Caco-2 (cell line): ENCODE measurements around the gene TSPAN4. TPM values are rescaled to one million over a fixed set of nuclear protein-coding genes. Genes with fewer than 3 reads are reported as not detected.

Experiments
- BruUV-seq: library from RNA; stranded (reverse); fragments of 400-500 nt; replicated peaks from 2 replicates; lab custom pipeline; 2021; lab: Mats Ljungman, UMichigan
- CTCF ChIA-PET: fragments of 300-600 bp; sonication (Branson Sonifier 250); formaldehyde crosslinking; loops from one replicate; lab custom pipeline; 2022; ENCODE audit warnings: antibody characterized with exemption; lab: Charles Lee
- POLR2A ChIA-PET: fragments of 300-600 bp; sonication (Branson Sonifier 250); formaldehyde crosslinking; loops from one replicate; lab custom pipeline; 2022; ENCODE audit warnings: antibody characterized with exemption; lab: Charles Lee
- DNase-seq, 2 experiments: peaks; one replicate each; pipeline versions ENCODE4 v3.0.0 to v3.0.0-alpha.2; 2020 to 2022
- H3K27me3 ChIP-seq: replicated peaks from 2 replicates; pipeline ENCODE4 v1.6.0; 2011; ENCODE audit warnings: low read length; ENCODE audit not compliant: control insufficient read depth, insufficient read depth
- H3K36me3 ChIP-seq: 2 replicates; pipeline ENCODE4 v1.5.1; 2011; ENCODE audit warnings: low read length; ENCODE audit not compliant: control insufficient read depth, insufficient read depth
- H3K4me1 ChIP-seq: fragments of 250-450 bp; sonication (Bioruptor Pico); 2 replicates; pipeline ENCODE4 v1.5.1; 2020; ENCODE audit warnings: mild to moderate bottlenecking
- H3K4me3 ChIP-seq: 2 replicates; pipeline ENCODE4 v1.5.1; 2011; ENCODE audit warnings: low read depth, mild to moderate bottlenecking, control low read depth, low read length
- H3K9me3 ChIP-seq: fragments of 250-450 bp; sonication (Bioruptor Pico); 2 replicates; pipeline ENCODE4 v1.5.1; 2020; ENCODE audit warnings: mild to moderate bottlenecking, moderate library complexity
- H3K27ac Mint-ChIP-seq: one replicate; pipeline ENCODE4 v1.8.0; 2022; ENCODE audit warnings: mixed read lengths; ENCODE audit not compliant: unreplicated experiment
- H3K27me3 Mint-ChIP-seq: one replicate; pipeline ENCODE4 v1.8.0; 2022; ENCODE audit warnings: mixed read lengths; ENCODE audit not compliant: insufficient read depth, unreplicated experiment
- H3K36me3 Mint-ChIP-seq: one replicate; pipeline ENCODE4 v1.8.0; 2022; ENCODE audit warnings: mild to moderate bottlenecking, mixed read lengths; ENCODE audit not compliant: insufficient read depth, unreplicated experiment
- H3K4me1 Mint-ChIP-seq: one replicate; pipeline ENCODE4 v1.8.0; 2022; ENCODE audit warnings: low read depth, mixed read lengths; ENCODE audit not compliant: unreplicated experiment
- H3K4me3 Mint-ChIP-seq: one replicate; pipeline ENCODE4 v1.8.0; 2022; ENCODE audit warnings: mild to moderate bottlenecking, moderate library complexity, mixed read lengths; ENCODE audit not compliant: unreplicated experiment
- H3K9me3 Mint-ChIP-seq: one replicate; pipeline ENCODE4 v1.8.0; 2022; ENCODE audit warnings: mixed read lengths; ENCODE audit not compliant: unreplicated experiment
- intact Hi-C: fragments of 100-400 bp; cut with micrococcal nuclease; formaldehyde crosslinking; loops from one replicate; pipeline ENCODE4 v1.10.0; 2022; ENCODE audit not compliant: unreplicated experiment
- total RNA-seq: library from RNA; stranded (reverse); gene quantifications from 2 replicates; pipeline ENCODE4 v1.2.3, GENCODE V29; 2022
- TF ChIP-seq, protein P1 (sequence below), 2 experiments: fragments of 200-600 bp in 1 of 2; IDR thresholded peaks; 1 replicate in 1 of 2; 2 replicates in 1 of 2; pipeline versions ENCODE4 v1.5.1 to v1.8.0; 2011 to 2022; ENCODE audit warnings: antibody characterized with exemption in 1 of 2, control low read depth in 1 of 2, inconsistent platforms in 1 of 2, low read depth in 1 of 2, low read length in 1 of 2, mild to moderate bottlenecking in 1 of 2, moderate library complexity in 1 of 2; ENCODE audit not compliant: insufficient read depth in 1 of 2, severe bottlenecking in 1 of 2, unreplicated experiment in 1 of 2

TSPAN4 gene
- total RNA-seq, 1 experiment from 2014 or later: 95.9 TPM

- H3K36me3 ChIP-seq: peaks cover 14% of the 10 kb centered on the region
Observed at GRCh38 chr11:813072-813455, 29.6 kb upstream of the TSPAN4 start.

GRCh38 chr11:813456-814096 is 29.1 kb upstream of the TSPAN4 start:
- Histone ChIP-seq H3K4me1 (peaks cover 10% of the 10 kb centered on the region), H3K9me3 (no peaks in the 10 kb centered on the region), H3K36me3 (peaks cover 14% of the 10 kb centered on the region), H3K4me3 (no peak overlapping the region), H3K27me3 (no peaks in the 10 kb centered on the region)
- Mint-ChIP-seq H3K4me3 (no peak overlapping the region), H3K4me1 (no peaks in the 10 kb centered on the region), H3K27ac (no peak overlapping the region), H3K27me3 (no peaks in the 10 kb centered on the region), H3K36me3 (peaks cover 81% of the 10 kb centered on the region), H3K9me3 (no peaks in the 10 kb centered on the region)
- no peak for DNase-seq
- BruUV-seq: no TSS peak
- ChIA-PET POLR2A (no interaction called here), CTCF (no interaction called here)
- intact Hi-C loops: no loop called here
- TF ChIP-seq, protein P1, sequence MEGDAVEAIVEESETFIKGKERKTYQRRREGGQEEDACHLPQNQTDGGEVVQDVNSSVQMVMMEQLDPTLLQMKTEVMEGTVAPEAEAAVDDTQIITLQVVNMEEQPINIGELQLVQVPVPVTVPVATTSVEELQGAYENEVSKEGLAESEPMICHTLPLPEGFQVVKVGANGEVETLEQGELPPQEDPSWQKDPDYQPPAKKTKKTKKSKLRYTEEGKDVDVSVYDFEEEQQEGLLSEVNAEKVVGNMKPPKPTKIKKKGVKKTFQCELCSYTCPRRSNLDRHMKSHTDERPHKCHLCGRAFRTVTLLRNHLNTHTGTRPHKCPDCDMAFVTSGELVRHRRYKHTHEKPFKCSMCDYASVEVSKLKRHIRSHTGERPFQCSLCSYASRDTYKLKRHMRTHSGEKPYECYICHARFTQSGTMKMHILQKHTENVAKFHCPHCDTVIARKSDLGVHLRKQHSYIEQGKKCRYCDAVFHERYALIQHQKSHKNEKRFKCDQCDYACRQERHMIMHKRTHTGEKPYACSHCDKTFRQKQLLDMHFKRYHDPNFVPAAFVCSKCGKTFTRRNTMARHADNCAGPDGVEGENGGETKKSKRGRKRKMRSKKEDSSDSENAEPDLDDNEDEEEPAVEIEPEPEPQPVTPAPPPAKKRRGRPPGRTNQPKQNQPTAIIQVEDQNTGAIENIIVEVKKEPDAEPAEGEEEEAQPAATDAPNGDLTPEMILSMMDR (IDR thresholded peaks at IDR 0.05; ENCODE audit: insufficient read depth in 1 of 2, low read depth in 1 of 2, low read length in 1 of 2, severe bottlenecking in 1 of 2, unreplicated experiment in 1 of 2): no peak

More at GRCh38 chr11:813072-813455, 29.6 kb upstream of the TSPAN4 start:
- BruUV-seq: no TSS peak
- Mint-ChIP-seq H3K27ac (no peak overlapping the region), H3K4me3 (no peak overlapping the region), H3K9me3 (no peaks in the 10 kb centered on the region), H3K27me3 (no peaks in the 10 kb centered on the region), H3K4me1 (no peaks in the 10 kb centered on the region), H3K36me3 (peaks cover 81% of the 10 kb centered on the region)
- ChIA-PET POLR2A (no interaction called here), CTCF (no interaction called here)
- Histone ChIP-seq H3K27me3 (no peaks in the 10 kb centered on the region), H3K4me1 (peaks cover 4% of the 10 kb centered on the region), H3K9me3 (no peaks in the 10 kb centered on the region), H3K4me3 (no peak overlapping the region)
- intact Hi-C loops: no loop called here
- TF ChIP-seq, protein P1 (IDR thresholded peaks at IDR 0.05; ENCODE audit: insufficient read depth in 1 of 2, low read depth in 1 of 2, low read length in 1 of 2, severe bottlenecking in 1 of 2, unreplicated experiment in 1 of 2): no peak
- no peak for DNase-seq

GRCh38 chr11:815675-816432 is 26.8 kb upstream of the TSPAN4 start:
- intact Hi-C loops: no loop called here
- POLR2A ChIA-PET: no interaction called here
- H3K4me3 ChIP-seq: no peak overlapping the region
- Mint-ChIP-seq H3K4me1 (no peaks in the 10 kb centered on the region), H3K27ac (no peak overlapping the region), H3K4me3 (no peak overlapping the region), H3K36me3 (peaks cover 78% of the 10 kb centered on the region), H3K27me3 (no peaks in the 10 kb centered on the region), H3K9me3 (no peaks in the 10 kb centered on the region)
- CTCF ChIA-PET: no interaction called here
- no peak for DNase-seq
- TF ChIP-seq, protein P1 (IDR thresholded peaks at IDR 0.05; ENCODE audit: insufficient read depth in 1 of 2, low read depth in 1 of 2, low read length in 1 of 2, severe bottlenecking in 1 of 2, unreplicated experiment in 1 of 2): no peak
- BruUV-seq: no TSS peak
- no peaks in the 10 kb centered on the region for H3K9me3 ChIP-seq
- H3K36me3 ChIP-seq: peaks cover 15% of the 10 kb centered on the region
- peaks cover 22% of the 10 kb centered on the region for H3K4me1 ChIP-seq
- H3K27me3 ChIP-seq: no peaks in the 10 kb centered on the region
